ENCODE results near the gene SPSB1.

Gene SPSB1

DNA sequence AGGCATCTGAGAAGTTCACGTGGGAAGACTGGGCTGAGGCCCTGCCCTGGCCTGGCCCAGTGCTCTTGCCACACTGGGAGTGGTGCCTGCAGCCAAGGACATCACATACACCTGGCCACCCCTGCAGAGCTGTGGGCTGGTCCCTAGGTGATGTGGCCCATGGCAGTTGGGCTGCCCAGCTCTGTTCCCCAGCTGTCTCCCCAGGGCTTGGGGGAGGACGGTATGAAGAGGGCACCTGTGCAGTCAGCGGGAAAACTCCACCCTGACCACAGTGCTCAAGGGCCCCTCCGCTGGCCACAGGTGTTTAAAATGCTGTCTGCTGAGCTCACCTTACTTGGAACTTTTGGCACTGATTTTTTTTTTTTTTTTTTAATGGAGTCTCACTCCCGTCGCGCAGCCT is 126.2 kb downstream of the SPSB1 start:
- DNase-seq (ENCODE audit: insufficient read length, low spot score) (no peak), FAIRE-seq (no peak)
- TF ChIP-seq POLR2A (IDR thresholded peaks at IDR 0.05; ENCODE audit: low read depth, low read length) = no peak

All from H54 (cell line).